Liver (tissue), 9 donors: ENCODE data around the gene DAAM1. TPM values are rescaled to one million over a fixed set of nuclear protein-coding genes. Genes with fewer than 3 reads are reported as not detected.

Experiments used
- DNase-seq: peaks from one replicate; pipeline ENCODE4 v3.0.0-alpha.2; 2017; ENCODE audit warnings: low spot score
- H3K27ac ChIP-seq, 2 donors: one replicate each; pipeline ENCODE4 v1.7.0; 2013; ENCODE audit warnings: inconsistent platforms in 2 of 2, low read length in 2 of 2, control low read depth in 1 of 2, low read depth in 1 of 2, mild to moderate bottlenecking in 1 of 2
- H3K27me3 ChIP-seq, 4 donors: one replicate each; pipeline versions ENCODE4 v1.6.1 to v1.7.0; 2013; ENCODE audit warnings: low read length in 3 of 4, inconsistent platforms in 1 of 4, mild to moderate bottlenecking in 1 of 4, moderate library complexity in 1 of 4; ENCODE audit not compliant: control insufficient read depth in 4 of 4, insufficient read depth in 4 of 4
- H3K36me3 ChIP-seq, 4 donors: one replicate each; pipeline versions ENCODE4 v1.6.1 to v1.7.0; 2013; ENCODE audit warnings: low read length in 3 of 4, mild to moderate bottlenecking in 3 of 4, low read depth in 1 of 4, moderate library complexity in 1 of 4; ENCODE audit not compliant: control insufficient read depth in 4 of 4, insufficient read depth in 3 of 4
- H3K4me1 ChIP-seq, 4 donors: one replicate each; pipeline versions ENCODE4 v1.6.1 to v1.7.0; 2013; ENCODE audit warnings: low read length in 3 of 4, mild to moderate bottlenecking in 3 of 4, moderate library complexity in 1 of 4; ENCODE audit not compliant: control insufficient read depth in 4 of 4, insufficient read depth in 4 of 4
- H3K4me3 ChIP-seq, 3 donors: one replicate each; pipeline versions ENCODE4 v1.6.1 to v1.7.0; 2013; ENCODE audit warnings: low read length in 3 of 3, control low read depth in 1 of 3, low read depth in 1 of 3, mild to moderate bottlenecking in 1 of 3
- H3K9ac ChIP-seq, 2 donors: one replicate each; pipeline ENCODE4 v1.7.0; 2013; ENCODE audit warnings: low read length in 2 of 2, mild to moderate bottlenecking in 2 of 2, moderate library complexity in 2 of 2, control low read depth in 1 of 2, low read depth in 1 of 2
- H3K9me3 ChIP-seq, 4 donors: one replicate each; pipeline versions ENCODE4 v1.6.1 to v1.7.0; 2013; ENCODE audit warnings: low read length in 3 of 4; ENCODE audit not compliant: control insufficient read depth in 4 of 4
- CTCF ChIP-seq: fragments of 150-350 bp; IDR thresholded peaks from 2 replicates; pipeline ENCODE4 v1.5.1; 2017; ENCODE audit warnings: improper control_type of control experiment, low read depth, low read length; ENCODE audit not compliant: missing input control
- EGR1 ChIP-seq, 2 donors: IDR thresholded peaks; 2 replicates each; pipeline ENCODE4 v1.6.1; 2016 to 2018; ENCODE audit warnings: antibody characterized with exemption in 2 of 2, low read depth in 2 of 2
- FOXA2 ChIP-seq: IDR thresholded peaks from 2 replicates; pipeline ENCODE4 v1.6.1; 2016; ENCODE audit warnings: antibody characterized with exemption
- RAD21 ChIP-seq, 2 donors: IDR thresholded peaks; 2 replicates each; pipeline ENCODE4 v1.6.1; 2016; ENCODE audit warnings: antibody characterized with exemption in 2 of 2, mild to moderate bottlenecking in 2 of 2
- REST ChIP-seq: IDR thresholded peaks from 2 replicates; pipeline ENCODE4 v1.6.1; 2016; ENCODE audit warnings: antibody characterized with exemption, mild to moderate bottlenecking
- RXRA ChIP-seq, 2 donors: IDR thresholded peaks; 2 replicates each; pipeline ENCODE4 v1.6.1; 2017 to 2018; ENCODE audit warnings: antibody characterized with exemption in 2 of 2, mild to moderate bottlenecking in 1 of 2
- TAF1 ChIP-seq: conservative IDR thresholded peaks from 2 replicates; pipeline ENCODE4 v1.6.1; 2016; ENCODE audit warnings: antibody characterized with exemption, mild to moderate bottlenecking
- YY1 ChIP-seq: IDR thresholded peaks from 2 replicates; pipeline ENCODE4 v1.6.1; 2016; ENCODE audit warnings: antibody characterized with exemption, mild to moderate bottlenecking
- WGBS: extraction: QIAGEN DNeasy Blood & Tissue Kit; methylation state at CpG from one replicate; pipeline ENCODE4 v1.1.7; 2013; 5-methylcytosine and 5-hydroxymethylcytosine counted together
- polyA plus RNA-seq, 2 donors: library from polyadenylated mRNA; stranded (reverse) in 1 of 2; unstranded in 1 of 2; fragments of 200-250 nt in 1 of 2; fragments of >200 nt in 1 of 2; fragmentation: Nextera tagmentation in 1 of 2; extraction: Ambion mirVana in 1 of 2; gene quantifications; one replicate each; pipeline versions ENCODE4 v1.2.1 to v1.2.3, GENCODE V29; 2013 to 2015
- total RNA-seq, 2 donors: library from RNA; depleted of rRNA; stranded (reverse); fragments of >200 nt; gene quantifications; one replicate each; pipeline ENCODE4 v1.2.3, GENCODE V29; 2014
- TF ChIP-seq, protein P1 (sequence below): IDR thresholded peaks from 2 replicates; pipeline ENCODE4 v1.6.1; 2016; ENCODE audit warnings: antibody characterized with exemption
- TF ChIP-seq, protein P2 (sequence below): IDR thresholded peaks from 2 replicates; pipeline ENCODE4 v1.6.1; 2016; ENCODE audit warnings: antibody characterized with exemption
- donor health status: healthy.
- donor health status: healthy.
- donor health status: healthy.
- donor health status: healthy.
- donor health status: healthy.

The DAAM1 gene
- total and polyA plus RNA-seq, 4 donors, result 9.5 to 28.4 (median 18.5) TPM

DNA sequence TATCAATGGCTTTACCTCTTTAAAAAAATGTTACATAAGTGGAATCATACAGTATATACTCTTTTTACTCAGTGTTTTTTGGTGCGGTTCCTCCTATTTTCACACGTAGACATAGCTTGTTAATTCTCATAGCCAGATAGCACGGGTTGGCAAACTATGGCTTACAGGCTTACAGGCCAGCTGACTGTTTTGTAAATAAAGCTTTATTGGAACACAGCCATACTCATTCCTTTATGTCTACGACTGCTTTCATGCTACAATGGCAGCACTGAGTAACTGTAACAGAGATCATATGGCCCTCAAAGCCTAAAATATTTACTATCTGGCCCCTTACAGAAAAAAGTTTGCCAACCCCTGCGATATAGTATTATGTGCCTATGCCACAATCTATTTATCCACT is 5.8 kb upstream of the DAAM1 start:
- 87% methylated on average over 5 of the region's 5 CpGs for WGBS

More for the DNA sequence above, 5.8 kb upstream of the DAAM1 start:
- TF ChIP-seq FOXA2 (no peak), REST (no peak), EGR1 (IDR thresholded peaks at IDR 0.05; ENCODE audit: low read depth in 2 of 2) (no peak), CTCF (no peak), RXRA (IDR thresholded peaks at IDR 0.05) (no peak), TAF1 (no peak), YY1 (no peak), RAD21 (IDR thresholded peaks at IDR 0.05) (no peak)
- TF ChIP-seq, protein P1, sequence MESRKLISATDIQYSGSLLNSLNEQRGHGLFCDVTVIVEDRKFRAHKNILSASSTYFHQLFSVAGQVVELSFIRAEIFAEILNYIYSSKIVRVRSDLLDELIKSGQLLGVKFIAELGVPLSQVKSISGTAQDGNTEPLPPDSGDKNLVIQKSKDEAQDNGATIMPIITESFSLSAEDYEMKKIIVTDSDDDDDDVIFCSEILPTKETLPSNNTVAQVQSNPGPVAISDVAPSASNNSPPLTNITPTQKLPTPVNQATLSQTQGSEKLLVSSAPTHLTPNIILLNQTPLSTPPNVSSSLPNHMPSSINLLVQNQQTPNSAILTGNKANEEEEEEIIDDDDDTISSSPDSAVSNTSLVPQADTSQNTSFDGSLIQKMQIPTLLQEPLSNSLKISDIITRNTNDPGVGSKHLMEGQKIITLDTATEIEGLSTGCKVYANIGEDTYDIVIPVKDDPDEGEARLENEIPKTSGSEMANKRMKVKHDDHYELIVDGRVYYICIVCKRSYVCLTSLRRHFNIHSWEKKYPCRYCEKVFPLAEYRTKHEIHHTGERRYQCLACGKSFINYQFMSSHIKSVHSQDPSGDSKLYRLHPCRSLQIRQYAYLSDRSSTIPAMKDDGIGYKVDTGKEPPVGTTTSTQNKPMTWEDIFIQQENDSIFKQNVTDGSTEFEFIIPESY, result no peak
- TF ChIP-seq, protein P2, sequence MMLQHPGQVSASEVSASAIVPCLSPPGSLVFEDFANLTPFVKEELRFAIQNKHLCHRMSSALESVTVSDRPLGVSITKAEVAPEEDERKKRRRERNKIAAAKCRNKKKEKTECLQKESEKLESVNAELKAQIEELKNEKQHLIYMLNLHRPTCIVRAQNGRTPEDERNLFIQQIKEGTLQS, result no peak
- Histone ChIP-seq H3K4me3 (no peak overlapping the region), H3K36me3 (no peaks in the 10 kb centered on the region), H3K9ac (no peak overlapping the region), H3K27me3 (peaks cover 0 to 4% (median 0%) of the 10 kb centered on the region in 4 donors), H3K27ac (no peak overlapping the region), H3K4me1 (peaks cover 0 to 9% (median 5%) of the 10 kb centered on the region in 4 donors), H3K9me3 (no peaks in the 10 kb centered on the region)
- DNase-seq, result no peak
